GM12878 (cell line): ENCODE results near the gene CRYGS. TPM values are rescaled to one million over a fixed set of nuclear protein-coding genes. Genes with fewer than 3 reads are reported as not detected.

ENCODE experiments used
- ATAC-seq: fragments of 200-7000 bp; cut with Tn5 transposase; 3 replicates; pipeline ENCODE4 v1.9.1; 2020; ENCODE audit warnings: mild to moderate bottlenecking, moderate library complexity
- BruUV-seq: library from RNA; stranded (reverse); fragments of 400-500 nt; replicated peaks from 2 replicates; lab custom pipeline; 2021; lab: Mats Ljungman, UMichigan
- CTCF ChIA-PET: fragments of 300-600 bp; sonication (Branson Sonifier 250); formaldehyde crosslinking; extraction: SDS; loops from one replicate; lab custom pipeline; 2021; ENCODE audit warnings: inconsistent platforms; lab: Yijun Ruan, JAX
- POLR2A ChIA-PET: fragments of 350-600 bp; formaldehyde crosslinking; extraction: SDS; loops from one replicate; lab custom pipeline; 2021; ENCODE audit warnings: inconsistent platforms; lab: Charles Lee
- RAD21 ChIA-PET: fragments of 300-600 bp; sonication (Branson Sonifier 250); formaldehyde crosslinking; loops from one replicate; lab custom pipeline; 2023; ENCODE audit warnings: antibody characterized with exemption; ENCODE audit not compliant: unreplicated experiment; lab: Charles Lee
- SMC1A ChIA-PET: fragments of 300-600 bp; sonication (Branson Sonifier 250); formaldehyde crosslinking; loops from one replicate; lab custom pipeline; 2023; ENCODE audit not compliant: unreplicated experiment, uncharacterized antibody; lab: Charles Lee
- DNase-seq: peaks from one replicate; pipeline ENCODE4 v3.0.0-alpha.2; 2011; ENCODE audit warnings: low read depth, low spot score
- FAIRE-seq: peaks from 3 replicates; lab custom pipeline; 2011; peaks lifted over from hg19 to GRCh38; lab: Jason Lieb, UNC
- H2AFZ ChIP-seq: 2 replicates; pipeline ENCODE4 v1.6.0; 2011; ENCODE audit warnings: low read depth, low read length, control low read depth; ENCODE audit not compliant: control insufficient read depth
- H3K27ac ChIP-seq: 2 replicates; pipeline ENCODE4 v1.5.1; 2011; ENCODE audit warnings: control low read depth; ENCODE audit not compliant: control insufficient read depth, insufficient read depth
- H3K27me3 ChIP-seq, 2 experiments: replicated peaks in 1 of 2; 2 replicates each; pipeline versions ENCODE4 v1.6.0 to v1.6.1; 2011; ENCODE audit warnings: low read length in 1 of 2; ENCODE audit not compliant: control insufficient read depth in 2 of 2, insufficient read depth in 2 of 2
- H3K36me3 ChIP-seq, 2 experiments: 2 replicates each; pipeline ENCODE4 v1.5.1; 2011; ENCODE audit warnings: low read length in 1 of 2; ENCODE audit not compliant: control insufficient read depth in 2 of 2, insufficient read depth in 2 of 2
- H3K4me1 ChIP-seq: 2 replicates; pipeline ENCODE4 v1.6.1; 2011; ENCODE audit warnings: mild to moderate bottlenecking, low read length, moderate library complexity, mixed read lengths; ENCODE audit not compliant: control insufficient read depth, insufficient read depth
- H3K4me2 ChIP-seq: 2 replicates; pipeline ENCODE4 v1.6.0; 2011; ENCODE audit warnings: control low read depth; ENCODE audit not compliant: control insufficient read depth, insufficient read depth
- H3K4me3 ChIP-seq: fragments of 200-600 bp; sonication (generic); 2 replicates; pipeline ENCODE4 v1.5.1; 2016
- H3K79me2 ChIP-seq: 2 replicates; pipeline ENCODE4 v1.6.0; 2011; ENCODE audit warnings: low read length; ENCODE audit not compliant: control insufficient read depth, insufficient read depth
- H3K9ac ChIP-seq: 2 replicates; pipeline ENCODE4 v1.8.0; 2011; ENCODE audit warnings: low read length, control low read depth, mixed read lengths; ENCODE audit not compliant: control insufficient read depth, insufficient read depth
- H3K9me3 ChIP-seq: replicated peaks from 3 replicates; pipeline ENCODE4 v1.5.1; 2011; ENCODE audit warnings: mild to moderate bottlenecking, low read length; ENCODE audit not compliant: control insufficient read depth, insufficient read depth
- H4K20me1 ChIP-seq: 2 replicates; pipeline ENCODE4 v1.6.0; 2011; ENCODE audit not compliant: control insufficient read depth, insufficient read depth
- BCL11A ChIP-seq: IDR thresholded peaks from 2 replicates; pipeline ENCODE4 v1.6.1; 2011; ENCODE audit warnings: low read depth, low read length
- BCL3 ChIP-seq: IDR thresholded peaks from 2 replicates; pipeline ENCODE4 v1.6.1; 2011; ENCODE audit warnings: borderline replicate concordance, low read depth, mild to moderate bottlenecking, moderate library complexity, low read length; ENCODE audit not compliant: insufficient read depth, poor library complexity, severe bottlenecking
- BHLHE40 ChIP-seq, 2 experiments: fragments of 450-650 bp in 1 of 2; IDR thresholded peaks; 2 replicates each; pipeline ENCODE4 v1.6.1; 2011 to 2017; ENCODE audit warnings: low read depth in 2 of 2, borderline replicate concordance in 1 of 2, improper control_type of control experiment in 1 of 2, low read length in 1 of 2, mild to moderate bottlenecking in 1 of 2
- CREM ChIP-seq: IDR thresholded peaks from 2 replicates; pipeline ENCODE4 v1.6.1; 2014; ENCODE audit warnings: antibody characterized with exemption, low read depth
- EGR1 ChIP-seq, 2 experiments: IDR thresholded peaks; 1 replicate in 1 of 2; 2 replicates in 1 of 2; pipeline ENCODE4 v1.6.1; 2011 to 2012; ENCODE audit warnings: low read depth in 2 of 2, low read length in 2 of 2, borderline replicate concordance in 1 of 2, mild to moderate bottlenecking in 1 of 2, moderate library complexity in 1 of 2
- IKZF1 ChIP-seq: fragments of 450-650 bp; conservative IDR thresholded peaks from 2 replicates; pipeline ENCODE4 v1.6.1; 2017; ENCODE audit warnings: antibody characterized with exemption, mild to moderate bottlenecking
- IRF4 ChIP-seq: IDR thresholded peaks from 2 replicates; pipeline ENCODE4 v1.6.1; 2011; ENCODE audit warnings: low read depth, low read length
- MXI1 ChIP-seq: fragments of 150-350 bp; IDR thresholded peaks from 2 replicates; pipeline ENCODE4 v1.6.1; 2011; ENCODE audit warnings: low read depth, mild to moderate bottlenecking, inconsistent platforms, low read length, improper control_type of control experiment
- PAX5 ChIP-seq: IDR thresholded peaks from 2 replicates; pipeline ENCODE4 v1.6.1; 2011; ENCODE audit warnings: low read depth, low read length, borderline replicate concordance
- RUNX3 ChIP-seq: IDR thresholded peaks from 2 replicates; pipeline ENCODE4 v1.6.1; 2012; ENCODE audit warnings: low read length, inconsistent platforms
- SIN3A ChIP-seq: IDR thresholded peaks from 2 replicates; pipeline ENCODE4 v1.6.1; 2012; ENCODE audit warnings: low read depth, low read length, improper control_type of control experiment
- WGBS: methylation state at CpG from one replicate; pipeline ENCODE4 v1.1.6; 2016; ENCODE audit warnings: low lambda C conversion rate; ENCODE audit not compliant: insufficient replicate concordance, insufficient coverage; ENCODE audit errors: missing lambda C conversion rate; 5-methylcytosine and 5-hydroxymethylcytosine counted together
- in situ Hi-C: fragments of 300-500 bp; cut with MboI; formaldehyde crosslinking; loops from 9 replicates; pipeline ENCODE4 v1.14.3; 2018; ENCODE audit warnings: mixed read lengths
- intact Hi-C: fragments of 100-400 bp; cut with micrococcal nuclease; formaldehyde crosslinking; loops from one replicate; pipeline ENCODE4 v1.14.2; 2022; ENCODE audit not compliant: unreplicated experiment
- polyA plus RNA-seq, 11 experiments: library from polyadenylated mRNA; depleted of rRNA in 4 of 11; unstranded in 6 of 11; stranded (reverse) in 5 of 11; fragments of >200 nt; fragmentation: Nextera tagmentation in 4 of 11; fragmentation: Illumina TruSeq in 1 of 11; extraction: Ambion mirVana in 4 of 11; extraction: Trizol in 1 of 11; gene quantifications; 1 replicate in 1 of 11; 2 replicates in 10 of 11; pipeline versions ENCODE4 v1.2.1 to v1.2.3, GENCODE V29; 2011 to 2016; ENCODE audit warnings: inconsistent platforms in 2 of 11, missing spikeins in 2 of 11, low read depth in 1 of 11
- total RNA-seq, 4 experiments: library from RNA; depleted of rRNA in 3 of 4; stranded (reverse); fragments of >200 nt in 3 of 4; fragmentation: Illumina TruSeq in 1 of 4; extraction: Trizol in 1 of 4; gene quantifications; 2 replicates each; pipeline versions ENCODE4 v1.2.1 to v1.2.3, GENCODE V29; 2013 to 2021
- TF ChIP-seq, protein P1 (sequence below): fragments of 150-350 bp; IDR thresholded peaks from 2 replicates; pipeline ENCODE4 v1.6.1; 2016; ENCODE audit warnings: low read depth, low read length

The CRYGS gene
- total and polyA plus RNA-seq, 10 of the 15 experiments (the other 5 are each of a cell fraction or from before 2014, with no cell fraction given): 1.1 to 6.0 (median 2.5) TPM

DNA sequence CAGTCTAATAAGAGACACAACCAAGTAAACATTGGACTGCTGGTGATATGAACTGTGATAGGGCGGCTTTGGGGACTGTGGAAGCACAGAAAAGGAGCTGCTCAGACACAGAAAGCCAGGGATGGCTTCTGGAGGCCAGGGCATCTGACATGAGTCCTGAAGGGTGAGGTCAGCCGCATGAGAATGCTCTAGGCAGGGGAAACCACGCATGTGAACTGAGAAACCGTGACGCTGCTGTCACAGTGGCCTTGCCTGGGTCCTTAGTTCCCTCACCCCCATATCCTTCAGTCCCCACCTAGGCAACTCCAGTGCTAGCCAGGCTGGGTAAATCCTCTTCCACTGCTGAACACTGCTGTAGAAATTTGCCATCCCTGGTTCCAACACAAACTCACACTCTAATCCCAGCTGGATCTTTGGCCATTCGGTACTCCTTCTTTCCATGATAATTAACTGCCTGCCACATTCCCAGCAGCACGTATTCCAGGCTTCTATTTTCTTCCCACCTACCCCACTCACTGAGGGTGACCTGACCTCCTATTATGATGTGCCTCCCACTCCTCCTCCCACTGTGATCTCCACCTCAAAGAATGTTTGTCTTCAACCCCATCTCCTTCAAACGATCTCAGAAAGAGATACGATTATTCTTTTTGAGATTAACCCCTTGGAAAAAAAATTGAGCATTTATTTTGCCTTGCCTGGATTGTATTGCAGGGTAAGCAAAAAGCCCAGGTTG lies 31.4 kb downstream of the CRYGS start:
- Histone ChIP-seq H3K27ac (no peak overlapping the region), H3K4me3 (no peak overlapping the region), H3K4me1 (peaks cover 51% of the 10 kb centered on the region), H3K4me2 (no peak overlapping the region), H3K27me3 (no peaks in the 10 kb centered on the region), H3K79me2 (no peaks in the 10 kb centered on the region), H3K9me3 (no peaks in the 10 kb centered on the region; the same call in 2 of the 3 replicates), H2AFZ (no peak overlapping the region), H4K20me1 (no peaks in the 10 kb centered on the region), H3K9ac (no peak overlapping the region), H3K36me3 (no peaks in the 10 kb centered on the region)
- TF ChIP-seq BCL3 (peak; percentile 84), MXI1 (no peak), RUNX3 (peak; percentile 59; the same call in 1 of the 2 replicates), SIN3A (no peak), IKZF1 (0 out of 2 replicates have a peak, but pooled peaks have one; percentile 20), CREM (peak; percentile 54; the same call in 1 of the 2 replicates), IRF4 (no peak; the same call in 1 of the 2 replicates), EGR1 (IDR thresholded peaks at IDR 0.05; ENCODE audit: borderline replicate concordance in 1 of 2, low read depth in 2 of 2, low read length in 2 of 2) (no peak), PAX5 (peak; percentile 63; the same call in 1 of the 2 replicates), BHLHE40 (IDR thresholded peaks at IDR 0.05; ENCODE audit: borderline replicate concordance in 1 of 2, low read depth in 2 of 2, low read length in 1 of 2) (peak in 1 of 2 experiments; percentile 25; a peak in 1 of 4 replicates), BCL11A (no peak)
- TF ChIP-seq, protein P1, sequence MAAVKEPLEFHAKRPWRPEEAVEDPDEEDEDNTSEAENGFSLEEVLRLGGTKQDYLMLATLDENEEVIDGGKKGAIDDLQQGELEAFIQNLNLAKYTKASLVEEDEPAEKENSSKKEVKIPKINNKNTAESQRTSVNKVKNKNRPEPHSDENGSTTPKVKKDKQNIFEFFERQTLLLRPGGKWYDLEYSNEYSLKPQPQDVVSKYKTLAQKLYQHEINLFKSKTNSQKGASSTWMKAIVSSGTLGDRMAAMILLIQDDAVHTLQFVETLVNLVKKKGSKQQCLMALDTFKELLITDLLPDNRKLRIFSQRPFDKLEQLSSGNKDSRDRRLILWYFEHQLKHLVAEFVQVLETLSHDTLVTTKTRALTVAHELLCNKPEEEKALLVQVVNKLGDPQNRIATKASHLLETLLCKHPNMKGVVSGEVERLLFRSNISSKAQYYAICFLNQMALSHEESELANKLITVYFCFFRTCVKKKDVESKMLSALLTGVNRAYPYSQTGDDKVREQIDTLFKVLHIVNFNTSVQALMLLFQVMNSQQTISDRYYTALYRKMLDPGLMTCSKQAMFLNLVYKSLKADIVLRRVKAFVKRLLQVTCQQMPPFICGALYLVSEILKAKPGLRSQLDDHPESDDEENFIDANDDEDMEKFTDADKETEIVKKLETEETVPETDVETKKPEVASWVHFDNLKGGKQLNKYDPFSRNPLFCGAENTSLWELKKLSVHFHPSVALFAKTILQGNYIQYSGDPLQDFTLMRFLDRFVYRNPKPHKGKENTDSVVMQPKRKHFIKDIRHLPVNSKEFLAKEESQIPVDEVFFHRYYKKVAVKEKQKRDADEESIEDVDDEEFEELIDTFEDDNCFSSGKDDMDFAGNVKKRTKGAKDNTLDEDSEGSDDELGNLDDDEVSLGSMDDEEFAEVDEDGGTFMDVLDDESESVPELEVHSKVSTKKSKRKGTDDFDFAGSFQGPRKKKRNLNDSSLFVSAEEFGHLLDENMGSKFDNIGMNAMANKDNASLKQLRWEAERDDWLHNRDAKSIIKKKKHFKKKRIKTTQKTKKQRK: no peak
- WGBS: 50% methylated on average over 9 of the region's 9 CpGs
- ATAC-seq (peak; percentile 2; the same call in 1 of the 3 replicates), FAIRE-seq (no peak), DNase-seq (no peak)
- ChIA-PET CTCF (interaction anchor here (1.1 to 1.7 kb wide), 5 partner anchors 9 to 254 kb away, joined by 3 to 20 read pairs (median 5); no protein-coding TSS in a partner anchor), POLR2A (interaction anchor here (0.9 to 1.8 kb wide), 5 partner anchors 13 to 26 kb away, joined by 3 to 8 read pairs (median 4); no protein-coding TSS in a partner anchor), SMC1A (interaction anchor here (0.7 to 12.3 kb wide), 7 partner anchors 10 to 254 kb away, joined by 3 to 257 read pairs (median 3); no protein-coding TSS in a partner anchor), RAD21 (interaction anchor here (0.6 to 7.8 kb wide), 5 partner anchors 7 to 294 kb away, joined by 3 to 192 read pairs (median 5); no protein-coding TSS in a partner anchor)
- intact Hi-C loops: no loop called here
- in situ Hi-C loops: no loop called here
- BruUV-seq: no TSS peak
